Measurements from ENCODE around the gene ROR1. TPM values are rescaled to one million over a fixed set of nuclear protein-coding genes. Genes with fewer than 3 reads are reported as not detected.

The ROR1 gene
- total and polyA plus RNA-seq, 10 of the 15 experiments (the other 5 are each of a cell fraction or from before 2014, with no cell fraction given) = 0.02 to 0.08 (median 0.05) TPM; not detected in 6

DNA sequence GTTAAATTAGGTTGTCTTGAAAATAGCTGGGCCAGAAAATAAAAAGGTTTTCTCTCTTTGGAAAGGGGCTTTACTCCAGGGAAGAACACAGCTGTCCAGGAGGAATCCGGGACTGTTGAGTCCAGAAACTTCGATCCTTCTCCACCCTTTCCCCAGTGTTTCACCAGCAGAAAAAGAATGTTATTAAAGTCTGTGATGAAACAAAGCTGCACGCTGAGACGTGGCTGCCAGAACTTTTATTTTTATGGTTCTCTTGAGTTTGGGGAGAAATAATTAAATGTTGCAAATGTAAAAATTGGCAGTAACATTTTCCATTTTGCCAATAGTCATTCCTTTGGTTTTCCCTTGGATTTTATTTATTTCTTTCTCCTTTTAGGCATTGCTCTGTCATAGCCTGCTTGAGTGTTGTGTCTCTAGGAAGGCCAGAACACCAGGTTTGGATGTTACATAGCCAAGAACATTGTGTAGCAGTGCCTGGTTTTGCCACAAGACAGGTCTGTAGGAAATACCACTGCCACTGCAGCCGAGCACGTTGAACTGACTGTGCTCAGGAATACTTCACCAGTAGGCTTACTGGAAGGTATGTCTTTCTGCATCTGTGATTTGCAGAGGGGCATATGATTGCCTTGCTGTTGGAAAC is 87.4 kb downstream of the ROR1 start:
- CTCF ChIA-PET = interaction anchor here (0.8 kb wide), 1 partner anchor 169 kb away, joined by 3 read pairs; no protein-coding TSS in a partner anchor
- Histone ChIP-seq H3K4me2 (ENCODE audit: control insufficient read depth, insufficient read depth) (no peak overlapping the region), H3K9ac (ENCODE audit: control insufficient read depth, insufficient read depth, low read length) (no peak overlapping the region), H3K27ac (ENCODE audit: control insufficient read depth, insufficient read depth) (no peak overlapping the region), H3K27me3 (replicated peaks in 1 of 2; ENCODE audit: control insufficient read depth in 2 of 2, insufficient read depth in 2 of 2, low read length in 1 of 2) (no peaks in the 10 kb centered on the region; a peak in 2 of 4 replicates), H2AFZ (ENCODE audit: control insufficient read depth, low read depth, low read length) (no peak overlapping the region), H4K20me1 (ENCODE audit: control insufficient read depth, insufficient read depth) (no peaks in the 10 kb centered on the region; the same call in 1 of the 2 replicates), H3K4me1 (ENCODE audit: control insufficient read depth, insufficient read depth, low read length) (no peaks in the 10 kb centered on the region), H3K9me3 (replicated peaks; ENCODE audit: control insufficient read depth, insufficient read depth, low read length) (no peaks in the 10 kb centered on the region), H3K4me3 (no peak overlapping the region), H3K36me3 (ENCODE audit: control insufficient read depth in 2 of 2, insufficient read depth in 2 of 2, low read length in 1 of 2) (no peaks in the 10 kb centered on the region), H3K79me2 (ENCODE audit: control insufficient read depth, insufficient read depth, low read length) (no peaks in the 10 kb centered on the region)
- POLR2A ChIA-PET = no interaction called here
- RAD21 ChIA-PET (ENCODE audit: unreplicated experiment) = no interaction called here
- intact Hi-C loops (cut with micrococcal nuclease; ENCODE audit: unreplicated experiment) (no loop called here), in situ Hi-C loops (cut with MboI) (no loop called here)
- 28% methylated on average over 6 of the region's 6 CpGs for WGBS (ENCODE audit: insufficient coverage, insufficient replicate concordance, low lambda C conversion rate, missing lambda C conversion rate)
- FAIRE-seq (no peak), DNase-seq (ENCODE audit: low read depth, low spot score) (no peak), ATAC-seq (no peak)
- BruUV-seq (replicated peaks) = no TSS peak
- TF ChIP-seq, protein P1, sequence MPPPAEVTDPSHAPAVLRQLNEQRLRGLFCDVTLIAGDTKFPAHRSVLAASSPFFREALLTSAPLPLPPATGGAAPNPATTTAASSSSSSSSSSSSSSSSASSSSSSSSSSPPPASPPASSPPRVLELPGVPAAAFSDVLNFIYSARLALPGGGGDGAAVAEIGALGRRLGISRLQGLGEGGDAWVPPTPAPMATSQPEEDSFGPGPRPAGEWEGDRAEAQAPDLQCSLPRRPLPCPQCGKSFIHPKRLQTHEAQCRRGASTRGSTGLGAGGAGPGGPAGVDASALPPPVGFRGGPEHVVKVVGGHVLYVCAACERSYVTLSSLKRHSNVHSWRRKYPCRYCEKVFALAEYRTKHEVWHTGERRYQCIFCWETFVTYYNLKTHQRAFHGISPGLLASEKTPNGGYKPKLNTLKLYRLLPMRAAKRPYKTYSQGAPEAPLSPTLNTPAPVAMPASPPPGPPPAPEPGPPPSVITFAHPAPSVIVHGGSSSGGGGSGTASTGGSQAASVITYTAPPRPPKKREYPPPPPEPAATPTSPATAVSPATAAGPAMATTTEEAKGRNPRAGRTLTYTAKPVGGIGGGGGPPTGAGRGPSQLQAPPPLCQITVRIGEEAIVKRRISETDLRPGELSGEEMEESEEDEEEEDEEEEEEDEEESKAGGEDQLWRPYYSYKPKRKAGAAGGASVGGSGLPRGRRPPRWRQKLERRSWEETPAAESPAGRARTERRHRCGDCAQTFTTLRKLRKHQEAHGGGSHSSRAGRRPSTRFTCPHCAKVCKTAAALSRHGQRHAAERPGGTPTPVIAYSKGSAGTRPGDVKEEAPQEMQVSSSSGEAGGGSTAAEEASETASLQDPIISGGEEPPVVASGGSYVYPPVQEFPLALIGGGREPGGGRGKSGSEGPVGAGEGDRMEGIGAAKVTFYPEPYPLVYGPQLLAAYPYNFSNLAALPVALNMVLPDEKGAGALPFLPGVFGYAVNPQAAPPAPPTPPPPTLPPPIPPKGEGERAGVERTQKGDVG (CRISPR knock-in tag; IDR thresholded peaks at IDR 0.05) = no peak
- TF ChIP-seq EZH2 (IDR thresholded peaks at IDR 0.05; ENCODE audit: borderline replicate concordance, control insufficient read depth, low read depth, low read length) (no peak), NFYB (IDR thresholded peaks at IDR 0.05; ENCODE audit: insufficient read depth, low read depth, low read length) (no peak), RB1 (IDR thresholded peaks at IDR 0.05; ENCODE audit: borderline replicate concordance) (no peak), MEF2A (IDR thresholded peaks at IDR 0.05; ENCODE audit: insufficient read depth, low read depth, low read length) (no peak), SMC3 (IDR thresholded peaks at IDR 0.05; ENCODE audit: borderline replicate concordance, low read length) (no peak), ASH2L (IDR thresholded peaks at IDR 0.05; ENCODE audit: borderline replicate concordance, low read depth) (no peak), CBX5 (IDR thresholded peaks at IDR 0.05; ENCODE audit: low read depth) (no peak), POLR2AphosphoS2 (IDR thresholded peaks at IDR 0.05; ENCODE audit: low read depth, low read length) (no peak), HDAC6 (IDR thresholded peaks at IDR 0.05; ENCODE audit: unreplicated experiment) (no peak), ETV6 (conservative IDR thresholded peaks at IDR 0.05 in 1 of 2, IDR thresholded peaks at IDR 0.05 in 1 of 2; ENCODE audit: borderline replicate concordance in 1 of 2, low read depth in 1 of 2) (no peak), MXI1 (IDR thresholded peaks at IDR 0.05; ENCODE audit: low read depth, low read length) (no peak), CEBPB (IDR thresholded peaks at IDR 0.05; ENCODE audit: borderline replicate concordance in 1 of 2, low read depth in 2 of 2, low read length in 2 of 2) (no peak), ZNF384 (IDR thresholded peaks at IDR 0.05; ENCODE audit: borderline replicate concordance, low read depth, low read length) (no peak), CBFB (IDR thresholded peaks at IDR 0.05; ENCODE audit: low read depth) (no peak), SMAD1 (IDR thresholded peaks at IDR 0.05; ENCODE audit: low read depth, partially characterized antibody) (no peak)
- TF ChIP-seq, protein P2, sequence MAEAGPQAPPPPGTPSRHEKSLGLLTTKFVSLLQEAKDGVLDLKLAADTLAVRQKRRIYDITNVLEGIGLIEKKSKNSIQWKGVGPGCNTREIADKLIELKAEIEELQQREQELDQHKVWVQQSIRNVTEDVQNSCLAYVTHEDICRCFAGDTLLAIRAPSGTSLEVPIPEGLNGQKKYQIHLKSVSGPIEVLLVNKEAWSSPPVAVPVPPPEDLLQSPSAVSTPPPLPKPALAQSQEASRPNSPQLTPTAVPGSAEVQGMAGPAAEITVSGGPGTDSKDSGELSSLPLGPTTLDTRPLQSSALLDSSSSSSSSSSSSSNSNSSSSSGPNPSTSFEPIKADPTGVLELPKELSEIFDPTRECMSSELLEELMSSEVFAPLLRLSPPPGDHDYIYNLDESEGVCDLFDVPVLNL (IDR thresholded peaks at IDR 0.05; ENCODE audit: low read depth, low read length) = no peak
- SMC1A ChIA-PET (ENCODE audit: uncharacterized antibody, unreplicated experiment) = interaction anchor here (1.2 to 1.3 kb wide), 2 partner anchors 83 to 170 kb away, joined by 3 to 4 read pairs; no protein-coding TSS in a partner anchor
